GM21786 (cell line): ENCODE results near the gene FBXO48.
"Not testable (repeated sequence)": the region's sequence is repeated elsewhere in the genome, so short reads cannot be mapped to it uniquely, and the experiment has no call there.

Experiments used
- ATAC-seq: cut with Tn5 transposase; IDR thresholded peaks from one replicate; pipeline ENCODE4 v1.9.1; 2021; ENCODE audit not compliant: unreplicated experiment

Gene FBXO48

GRCh38 chr2:68467077-68467960 lies at the start of gene FBXO48, which contains the start of gene APLF:
TSS of gene FBXO48 (minus strand) at chr2:68467294. CDS start at chr2:68465145, 2,149 bp downstream.
TSS of gene APLF (plus strand) at chr2:68467585. CDS start at chr2:68467732, 147 bp downstream.
- ATAC-seq, result peak; percentile 96

- no peak for ATAC-seq
Measured at GRCh38 chr2:68516051-68516955, 49.2 kb upstream of the FBXO48 start.

GRCh38 chr2:68514316-68514929 lies 47.3 kb upstream of the FBXO48 start:
- no peak for ATAC-seq

GRCh38 chr2:68512966-68513365 lies 45.9 kb upstream of the FBXO48 start:
- ATAC-seq, result no peak

GRCh38 chr2:68512326-68512725 lies 45.2 kb upstream of the FBXO48 start:
- no peak for ATAC-seq

GRCh38 chr2:68506170-68506569 lies 39.1 kb upstream of the FBXO48 start:
- no peak for ATAC-seq

GRCh38 chr2:68505603-68506159 lies 38.6 kb upstream of the FBXO48 start:
- ATAC-seq, result no peak

- ATAC-seq, result no peak
Measured at GRCh38 chr2:68501768-68502167, 34.7 kb upstream of the FBXO48 start.

- ATAC-seq, result no peak
Measured at GRCh38 chr2:68500649-68501048, 33.6 kb upstream of the FBXO48 start.

- ATAC-seq, result no peak
Measured at GRCh38 chr2:68499133-68499532, 32.0 kb upstream of the FBXO48 start.

- ATAC-seq, result no peak
Measured at GRCh38 chr2:68491582-68491981, 24.5 kb upstream of the FBXO48 start.

GRCh38 chr2:68489282-68489681 lies 22.2 kb upstream of the FBXO48 start:
- ATAC-seq, result no peak

- ATAC-seq, result not testable (repeated sequence)
Measured at GRCh38 chr2:68488605-68489004, 21.5 kb upstream of the FBXO48 start.

GRCh38 chr2:68487773-68488355 lies 20.8 kb upstream of the FBXO48 start:
- no peak for ATAC-seq

GRCh38 chr2:68483011-68483410 lies 15.9 kb upstream of the FBXO48 start:
- ATAC-seq, result no peak

- ATAC-seq, result no peak
Measured at GRCh38 chr2:68482296-68482820, 15.3 kb upstream of the FBXO48 start.

- ATAC-seq, result no peak
Measured at GRCh38 chr2:68478688-68479087, 11.6 kb upstream of the FBXO48 start.

GRCh38 chr2:68476454-68476853 lies 9.4 kb upstream of the FBXO48 start:
- no peak for ATAC-seq

GRCh38 chr2:68475576-68475975 lies 8.5 kb upstream of the FBXO48 start:
- ATAC-seq, result no peak

- no peak for ATAC-seq
Measured at GRCh38 chr2:68475110-68475509, 8.0 kb upstream of the FBXO48 start.
